K562 (cell line): ENCODE results near the gene DCST1. TPM values are rescaled to one million over a fixed set of nuclear protein-coding genes. Genes with fewer than 3 reads are reported as not detected.

ENCODE experiments used
- ATAC-seq: fragments of 200-7000 bp; cut with Tn5 transposase; 3 replicates; pipeline ENCODE4 v1.9.1; 2020; ENCODE audit warnings: moderate library complexity
- BruUV-seq: library from RNA; stranded (reverse); fragments of 400-500 nt; replicated peaks from 2 replicates; lab custom pipeline; 2021; lab: Mats Ljungman, UMichigan
- CTCF ChIA-PET: fragments of 300-600 bp; formaldehyde crosslinking; extraction: SDS; loops from one replicate; lab custom pipeline; 2021; ENCODE audit warnings: low intra/inter-chr PET ratio; lab: Yijun Ruan, JAX
- POLR2A ChIA-PET: fragments of 300-600, 350-650 bp; sonication (Branson Sonifier 250); formaldehyde crosslinking; extraction: SDS; loops from one replicate; lab custom pipeline; 2021; ENCODE audit warnings: antibody characterized with exemption, inconsistent platforms; lab: Yijun Ruan, JAX
- DNase-seq, 4 experiments: peaks; one replicate each; pipeline versions ENCODE4 v3.0.0 to v3.0.0-alpha.2; 2011 to 2018; ENCODE audit warnings: low spot score in 3 of 4, mixed read lengths in 3 of 4; ENCODE audit errors: extremely low read depth in 1 of 4
- FAIRE-seq: peaks from 2 replicates; lab custom pipeline; 2011; peaks lifted over from hg19 to GRCh38; lab: Jason Lieb, UNC
- H2AFZ ChIP-seq: 2 replicates; pipeline ENCODE4 v1.6.0; 2011; ENCODE audit warnings: low read depth, low read length, control low read depth, inconsistent platforms
- H3K27ac ChIP-seq: fragments of 200-600 bp; 3 replicates; pipeline ENCODE4 v1.8.0; 2011; ENCODE audit warnings: low read depth, mild to moderate bottlenecking, control low read depth, inconsistent platforms, low read length, moderate library complexity, mixed read lengths; ENCODE audit errors: extremely low read depth
- H3K27me3 ChIP-seq, 2 experiments: fragments of 300-600 bp in 1 of 2; 2 replicates in 1 of 2; 3 replicates in 1 of 2; pipeline versions ENCODE4 v1.6.0 to v1.8.0; 2011; ENCODE audit warnings: inconsistent platforms in 2 of 2, low read length in 2 of 2, mild to moderate bottlenecking in 1 of 2, mixed read lengths in 1 of 2, moderate library complexity in 1 of 2; ENCODE audit not compliant: control insufficient read depth in 2 of 2, insufficient read depth in 2 of 2
- H3K36me3 ChIP-seq: fragments of 300-600 bp; 3 replicates; pipeline ENCODE4 v1.8.0; 2011; ENCODE audit warnings: mild to moderate bottlenecking, low read length, inconsistent platforms; ENCODE audit not compliant: control insufficient read depth, insufficient read depth
- H3K4me1 ChIP-seq, 2 experiments: fragments of 200-600 bp in 1 of 2; replicated peaks in 1 of 2; 2 replicates in 1 of 2; 3 replicates in 1 of 2; pipeline versions ENCODE4 v1.5.1 to v1.8.0; 2011; ENCODE audit warnings: inconsistent platforms in 2 of 2, low read length in 2 of 2, mild to moderate bottlenecking in 1 of 2, mixed read lengths in 1 of 2, moderate library complexity in 1 of 2; ENCODE audit not compliant: control insufficient read depth in 2 of 2, insufficient read depth in 2 of 2
- H3K4me2 ChIP-seq: 2 replicates; pipeline ENCODE4 v1.6.1; 2011; ENCODE audit warnings: low read length, control low read depth, inconsistent platforms, mixed read lengths; ENCODE audit not compliant: insufficient read depth
- H3K4me3 ChIP-seq: fragments of 200-600 bp; sonication (generic), shearing (Covaris generic); 2 replicates; pipeline ENCODE4 v1.5.1; 2016; ENCODE audit warnings: control low read depth, inconsistent platforms
- H3K79me2 ChIP-seq: fragments of 200-600 bp; 3 replicates; pipeline ENCODE4 v1.8.0; 2011; ENCODE audit warnings: low read length, inconsistent platforms; ENCODE audit not compliant: control insufficient read depth, insufficient read depth
- H3K9ac ChIP-seq, 2 experiments: 2 replicates each; pipeline versions ENCODE4 v1.6.0 to v1.6.1; 2011; ENCODE audit warnings: low read depth in 2 of 2, low read length in 2 of 2, control low read depth in 1 of 2, inconsistent platforms in 1 of 2, mild to moderate bottlenecking in 1 of 2, mixed read lengths in 1 of 2; ENCODE audit not compliant: insufficient read depth in 1 of 2
- H3K9me1 ChIP-seq: one replicate; pipeline ENCODE4 v1.6.0; 2011; ENCODE audit warnings: inconsistent platforms, mild to moderate bottlenecking, low read length, moderate library complexity; ENCODE audit not compliant: control insufficient read depth, insufficient read depth
- H3K9me3 ChIP-seq: replicated peaks from 2 replicates; pipeline ENCODE4 v1.5.1; 2011; ENCODE audit warnings: low read depth, low read length, inconsistent platforms; ENCODE audit not compliant: control insufficient read depth, insufficient read depth
- H4K20me1 ChIP-seq: replicated peaks from 2 replicates; pipeline ENCODE4 v1.6.1; 2011; ENCODE audit warnings: low read length, inconsistent platforms, mixed read lengths; ENCODE audit not compliant: control insufficient read depth, insufficient read depth
- BCOR ChIP-seq: fragments of 450-650 bp; IDR thresholded peaks from 2 replicates; pipeline ENCODE4 v1.6.1; 2016
- CBFA2T3 ChIP-seq: fragments of 450-650 bp; IDR thresholded peaks from 2 replicates; pipeline ENCODE4 v1.6.1; 2017
- ELF2 ChIP-seq: fragments of 250-450 bp; sonication (Bioruptor Pico); IDR thresholded peaks from 2 replicates; pipeline ENCODE4 v1.5.0; 2021; ENCODE audit warnings: mild to moderate bottlenecking
- ESRRA ChIP-seq: fragments of 450-650 bp; IDR thresholded peaks from 2 replicates; pipeline ENCODE4 v1.6.1; 2014; ENCODE audit warnings: low read depth, mild to moderate bottlenecking, moderate library complexity, borderline replicate concordance
- GABPA ChIP-seq: fragments of 200-800 bp; sonication (Bioruptor generic); conservative IDR thresholded peaks from 2 replicates; pipeline ENCODE4 v1.6.1; 2016; ENCODE audit warnings: low read depth, missing genetic modification characterization, missing compliant biosample characterization
- GMEB1 ChIP-seq: fragments of 250-450 bp; sonication (Bioruptor Pico); IDR thresholded peaks from 2 replicates; pipeline ENCODE4 v1.4.0; 2020; ENCODE audit warnings: mild to moderate bottlenecking
- MITF ChIP-seq: IDR thresholded peaks from 2 replicates; pipeline ENCODE4 v1.6.1; 2014; ENCODE audit warnings: antibody characterized with exemption
- MTA3 ChIP-seq: fragments of 450-650 bp; formaldehyde crosslinking; IDR thresholded peaks from 2 replicates; pipeline ENCODE4 v1.6.1; 2017; ENCODE audit warnings: mild to moderate bottlenecking, borderline replicate concordance
- MYNN ChIP-seq, 2 experiments: sonication (generic); formaldehyde crosslinking in 1 of 2; IDR thresholded peaks; 2 replicates each; pipeline versions ENCODE4 v1.5.0 to v1.6.1; 2016 to 2020; ENCODE audit warnings: antibody characterized with exemption in 1 of 2, missing genetic modification reagents in 1 of 2
- PRPF4 ChIP-seq: fragments of 200-400 bp; formaldehyde crosslinking; IDR thresholded peaks from one replicate; pipeline ENCODE4 v1.6.1; 2017; ENCODE audit warnings: low read length, low read depth, mild to moderate bottlenecking; ENCODE audit not compliant: insufficient read depth, poor library complexity, severe bottlenecking
- SNAPC5 ChIP-seq: fragments of 250-450 bp; sonication (Bioruptor Pico); IDR thresholded peaks from 2 replicates; pipeline ENCODE4 v1.8.0; 2021; ENCODE audit warnings: moderate library complexity, mild to moderate bottlenecking, inconsistent platforms
- ZBTB26 ChIP-seq: fragments of 450-650 bp; formaldehyde crosslinking; IDR thresholded peaks from 2 replicates; pipeline ENCODE4 v1.4.0; 2022; ENCODE audit warnings: missing genetic modification characterization
- ZC3H8 ChIP-seq: fragments of 450-650 bp; IDR thresholded peaks from 2 replicates; pipeline ENCODE4 v1.6.1; 2017
- ZNF23 ChIP-seq: fragments of 250-450 bp; sonication (Bioruptor Pico); IDR thresholded peaks from 2 replicates; pipeline ENCODE4 v1.4.0; 2020; ENCODE audit warnings: mild to moderate bottlenecking
- ZNF408 ChIP-seq: fragments of 250-450 bp; sonication (Bioruptor Pico); IDR thresholded peaks from 2 replicates; pipeline ENCODE4 v1.4.0; 2020; ENCODE audit warnings: low read depth, mild to moderate bottlenecking, moderate library complexity
- ZNF449 ChIP-seq: fragments of 250-450 bp; sonication (Bioruptor Pico); IDR thresholded peaks from 2 replicates; pipeline ENCODE4 v1.8.0; 2022; ENCODE audit warnings: moderate library complexity, mild to moderate bottlenecking, inconsistent platforms
- WGBS: fragments of 100-300 bp; shearing (Covaris generic); methylation state at CpG from one replicate; pipeline ENCODE4 v1.1.6; 2016; ENCODE audit warnings: low coverage, mixed read lengths; ENCODE audit not compliant: insufficient coverage; ENCODE audit errors: missing lambda C conversion rate; 5-methylcytosine and 5-hydroxymethylcytosine counted together
- in situ Hi-C: fragments of 300-500 bp; cut with MboI; formaldehyde crosslinking; loops from 4 replicates; pipeline ENCODE4 v1.15.0; 2018; ENCODE audit warnings: inconsistent platforms, mixed read lengths
- intact Hi-C: fragments of 100-400 bp; cut with micrococcal nuclease; formaldehyde crosslinking; loops from 2 replicates; pipeline ENCODE4 v1.14.2; 2022
- polyA plus RNA-seq, 8 experiments: library from polyadenylated mRNA; depleted of rRNA in 4 of 8; stranded (reverse) in 5 of 8; unstranded in 3 of 8; fragments of >200 nt; fragmentation: Nextera tagmentation in 2 of 8; fragmentation: Illumina TruSeq in 1 of 8; extraction: Ambion mirVana in 2 of 8; extraction: Trizol in 1 of 8; gene quantifications; 2 replicates each; pipeline versions ENCODE4 v1.2.1 to v1.2.3, GENCODE V29; 2011 to 2014; ENCODE audit warnings: inconsistent platforms in 1 of 8, missing spikeins in 1 of 8
- total RNA-seq, 7 experiments: library from RNA; depleted of rRNA in 6 of 7; stranded (reverse); fragments of >200 nt in 6 of 7; fragmentation: Illumina TruSeq in 2 of 7; extraction: Trizol in 2 of 7; gene quantifications; 2 replicates each; pipeline versions ENCODE4 v1.2.1 to v1.2.3, GENCODE V29; 2011 to 2021; ENCODE audit warnings: low replicate concordance in 1 of 7

DCST1 gene
- total and polyA plus RNA-seq, 9 of the 15 experiments (the other 6 are each of a cell fraction or from before 2014, with no cell fraction given): not detected

GRCh38 chr1:155068599-155068998 is 35.0 kb downstream of the DCST1 start:
- no peaks in the 10 kb centered on the region for H4K20me1 ChIP-seq
- peaks cover 32 to 62% of the 10 kb centered on the region in 2 experiments for H3K4me1 ChIP-seq
- no peak for ATAC-seq
- H2AFZ ChIP-seq: no peak overlapping the region
- H3K9ac ChIP-seq: 0 out of 4 replicates have a peak overlapping the region, but pooled peaks of 1 of the 2 experiments have one; percentile 39
- POLR2A ChIA-PET: no interaction called here
- no peak overlapping the region for H3K27ac ChIP-seq
- 91% methylated on average over 3 of the region's 3 CpGs for WGBS
- no peak overlapping the region for H3K4me2 ChIP-seq
- peaks cover 15% of the 10 kb centered on the region; the same call in 1 of the 3 replicates for H3K36me3 ChIP-seq
- no peak overlapping the region for H3K4me3 ChIP-seq
- in situ Hi-C loops (no loop called here), intact Hi-C loops (no loop called here)
- no peak for DNase-seq
- TF ChIP-seq CBFA2T3 (no peak), ZNF23 (no peak), MITF (no peak), MTA3 (no peak), SNAPC5 (CRISPR knock-in tag) (no peak), GABPA (no peak), ZC3H8 (no peak), PRPF4 (no peak), ZBTB26 (CRISPR knock-in tag) (no peak), ESRRA (no peak), MYNN (IDR thresholded peaks at IDR 0.05) (no peak), MYNN (CRISPR knock-in tag; IDR thresholded peaks at IDR 0.05) (no peak), GMEB1 (CRISPR knock-in tag) (no peak), BCOR (no peak), ELF2 (CRISPR knock-in tag) (no peak), ZNF449 (CRISPR knock-in tag) (no peak), ZNF408 (CRISPR knock-in tag) (no peak)
- H3K27me3 ChIP-seq: no peaks in the 10 kb centered on the region
- CTCF ChIA-PET: no interaction called here
- no TSS peak for BruUV-seq
- FAIRE-seq: no peak
- H3K9me3 ChIP-seq: no peaks in the 10 kb centered on the region
- peaks cover 9% of the 10 kb centered on the region; the same call in 2 of the 3 replicates for H3K79me2 ChIP-seq
- H3K9me1 ChIP-seq: no peaks in the 10 kb centered on the region
